BJ (cell line): ENCODE measurements around the gene BICC1. TPM values are rescaled to one million over a fixed set of nuclear protein-coding genes. Genes with fewer than 3 reads are reported as not detected.

Experiments
- CTCF ChIA-PET: fragments of 350-600 bp; formaldehyde crosslinking; extraction: SDS; loops from one replicate; lab custom pipeline; 2021; ENCODE audit warnings: antibody characterized with exemption, inconsistent platforms; lab: Yijun Ruan, JAX
- POLR2A ChIA-PET: fragments of 300-600 bp; sonication (Branson Sonifier 250); formaldehyde crosslinking; extraction: SDS; loops from one replicate; lab custom pipeline; 2021; ENCODE audit warnings: antibody characterized with exemption; lab: Charles Lee
- DNase-seq: peaks from one replicate; pipeline ENCODE4 v3.0.0-alpha.2; 2011; ENCODE audit warnings: low read depth
- H3K27me3 ChIP-seq: 2 replicates; pipeline ENCODE4 v1.6.0; 2011; ENCODE audit warnings: low read length; ENCODE audit not compliant: control insufficient read depth, insufficient read depth
- H3K36me3 ChIP-seq: 2 replicates; pipeline ENCODE4 v1.5.1; 2011; ENCODE audit warnings: low read length; ENCODE audit not compliant: control insufficient read depth, insufficient read depth
- H3K4me3 ChIP-seq: 2 replicates; pipeline ENCODE4 v1.5.1; 2011; ENCODE audit warnings: low read depth, mild to moderate bottlenecking, control low read depth, low read length
- polyA plus RNA-seq: library from polyadenylated mRNA; depleted of rRNA; stranded (reverse); fragments of >200 nt; gene quantifications from 2 replicates; pipeline ENCODE4 v1.2.3, GENCODE V29; 2011
- TF ChIP-seq, protein P1 (sequence below): IDR thresholded peaks from 2 replicates; pipeline ENCODE4 v1.5.1; 2011; ENCODE audit warnings: low read depth, mild to moderate bottlenecking, control low read depth, inconsistent platforms, low read length, moderate library complexity; ENCODE audit not compliant: insufficient read depth

BICC1 gene
- polyA plus RNA-seq, 1 experiment, result 27.0 TPM

DNA sequence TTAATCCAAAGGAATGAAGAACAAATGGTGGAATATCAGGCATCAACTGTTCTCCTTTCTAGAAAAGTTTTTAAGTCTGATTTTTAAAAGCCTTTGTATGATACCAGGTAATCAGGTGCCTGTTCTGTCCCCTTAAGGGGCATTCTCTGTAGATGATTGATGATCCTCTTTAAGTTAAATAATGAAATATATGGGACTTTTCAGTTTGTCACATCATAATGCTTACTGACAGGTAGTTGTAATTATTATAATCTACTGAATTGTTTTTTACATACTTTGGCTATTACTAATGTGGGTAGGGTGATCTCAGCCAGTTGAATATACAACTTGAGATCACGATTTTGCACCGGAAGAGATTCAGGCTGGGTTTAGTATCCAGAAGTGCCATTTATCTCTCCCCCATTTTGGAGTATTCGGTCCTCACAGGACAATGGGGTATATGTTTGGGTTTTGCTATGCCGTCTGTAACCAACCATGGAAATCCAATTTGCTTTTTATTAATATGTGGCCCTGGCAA, 330.2 kb downstream of the BICC1 start:
- no peak for DNase-seq
- ChIA-PET CTCF (interaction anchor here (0.9 kb wide), 1 partner anchor 9 kb away, joined by 3 read pairs; no protein-coding TSS in a partner anchor), POLR2A (no interaction called here)
- TF ChIP-seq, protein P1, sequence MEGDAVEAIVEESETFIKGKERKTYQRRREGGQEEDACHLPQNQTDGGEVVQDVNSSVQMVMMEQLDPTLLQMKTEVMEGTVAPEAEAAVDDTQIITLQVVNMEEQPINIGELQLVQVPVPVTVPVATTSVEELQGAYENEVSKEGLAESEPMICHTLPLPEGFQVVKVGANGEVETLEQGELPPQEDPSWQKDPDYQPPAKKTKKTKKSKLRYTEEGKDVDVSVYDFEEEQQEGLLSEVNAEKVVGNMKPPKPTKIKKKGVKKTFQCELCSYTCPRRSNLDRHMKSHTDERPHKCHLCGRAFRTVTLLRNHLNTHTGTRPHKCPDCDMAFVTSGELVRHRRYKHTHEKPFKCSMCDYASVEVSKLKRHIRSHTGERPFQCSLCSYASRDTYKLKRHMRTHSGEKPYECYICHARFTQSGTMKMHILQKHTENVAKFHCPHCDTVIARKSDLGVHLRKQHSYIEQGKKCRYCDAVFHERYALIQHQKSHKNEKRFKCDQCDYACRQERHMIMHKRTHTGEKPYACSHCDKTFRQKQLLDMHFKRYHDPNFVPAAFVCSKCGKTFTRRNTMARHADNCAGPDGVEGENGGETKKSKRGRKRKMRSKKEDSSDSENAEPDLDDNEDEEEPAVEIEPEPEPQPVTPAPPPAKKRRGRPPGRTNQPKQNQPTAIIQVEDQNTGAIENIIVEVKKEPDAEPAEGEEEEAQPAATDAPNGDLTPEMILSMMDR, result no peak
- Histone ChIP-seq H3K4me3 (no peak overlapping the region), H3K27me3 (no peaks in the 10 kb centered on the region), H3K36me3 (no peaks in the 10 kb centered on the region)

DNA sequence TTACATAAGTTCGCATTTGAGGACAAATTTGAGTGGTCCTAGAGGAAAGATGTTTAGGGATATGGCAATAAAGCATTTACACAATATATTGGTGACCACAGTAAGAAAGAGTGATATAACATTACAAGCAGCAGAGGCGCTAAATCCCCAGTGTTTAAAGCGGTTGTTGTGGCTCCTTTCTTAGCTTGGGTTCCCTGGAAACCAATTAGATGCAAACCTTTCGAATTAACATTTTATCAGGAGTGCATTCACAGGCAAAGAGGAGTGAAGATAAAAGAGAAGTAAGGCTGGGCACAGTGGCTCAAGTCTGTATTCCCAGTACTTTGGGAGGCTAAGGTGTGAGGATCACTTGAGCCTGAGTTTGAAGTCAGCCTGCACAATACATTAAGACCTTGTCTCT, 331.1 kb downstream of the BICC1 start:
- Histone ChIP-seq H3K27me3 (no peaks in the 10 kb centered on the region), H3K4me3 (no peak overlapping the region), H3K36me3 (no peaks in the 10 kb centered on the region)
- CTCF ChIA-PET, result no interaction called here
- no peak for DNase-seq
- TF ChIP-seq, protein P1, result no peak
- POLR2A ChIA-PET, result interaction anchor here (0.7 kb wide), 1 partner anchor 13 kb away, joined by 3 read pairs; no protein-coding TSS in a partner anchor

DNA sequence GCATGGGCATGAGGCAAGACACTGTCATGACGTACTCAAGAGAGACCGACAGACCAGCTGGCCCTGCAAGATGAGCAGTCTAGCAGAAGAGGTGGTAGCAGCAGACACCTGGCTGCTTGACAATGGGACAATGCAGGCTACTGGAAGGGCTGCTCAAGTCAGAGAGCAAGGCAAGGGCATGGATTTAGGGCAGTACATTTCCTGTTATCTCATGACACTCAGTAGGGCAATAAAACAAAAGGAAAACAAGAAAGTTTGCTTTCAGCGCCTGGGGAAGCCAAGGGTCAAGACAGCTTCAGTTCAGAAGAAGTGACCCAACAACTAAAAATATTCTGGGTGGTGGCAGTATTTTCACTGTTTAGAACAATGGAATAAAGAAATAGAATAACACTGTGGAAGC, 332.0 kb downstream of the BICC1 start:
- TF ChIP-seq, protein P1, result no peak
- ChIA-PET CTCF (no interaction called here), POLR2A (no interaction called here)

DNA sequence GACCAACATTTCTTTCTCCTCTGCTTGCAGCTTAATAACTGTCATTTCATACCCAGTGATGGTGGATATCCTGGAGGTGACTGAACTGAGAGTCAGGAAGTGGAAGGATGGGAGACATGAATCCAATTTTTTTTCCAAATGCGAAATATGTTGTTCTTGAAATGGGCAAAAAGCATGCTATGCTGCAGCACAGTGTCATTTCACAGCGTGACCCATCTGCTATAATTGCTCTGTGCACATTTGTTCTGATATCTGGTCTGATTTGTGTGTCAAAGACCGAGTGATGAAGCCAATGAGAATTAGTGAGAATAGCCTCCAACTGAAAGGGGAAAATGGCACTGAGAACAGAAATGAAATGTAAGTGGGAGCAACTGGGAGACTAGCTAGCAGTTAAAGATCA, 334.2 kb downstream of the BICC1 start:
- DNase-seq, result no peak
- Histone ChIP-seq H3K4me3 (no peak overlapping the region), H3K27me3 (no peaks in the 10 kb centered on the region), H3K36me3 (no peaks in the 10 kb centered on the region)
- TF ChIP-seq, protein P1, result no peak
- ChIA-PET POLR2A (no interaction called here), CTCF (no interaction called here)

More for the DNA sequence above, 332.0 kb downstream of the BICC1 start:
- Histone ChIP-seq H3K4me3 (no peak overlapping the region), H3K36me3 (no peaks in the 10 kb centered on the region), H3K27me3 (no peaks in the 10 kb centered on the region)
- DNase-seq, result no peak

DNA sequence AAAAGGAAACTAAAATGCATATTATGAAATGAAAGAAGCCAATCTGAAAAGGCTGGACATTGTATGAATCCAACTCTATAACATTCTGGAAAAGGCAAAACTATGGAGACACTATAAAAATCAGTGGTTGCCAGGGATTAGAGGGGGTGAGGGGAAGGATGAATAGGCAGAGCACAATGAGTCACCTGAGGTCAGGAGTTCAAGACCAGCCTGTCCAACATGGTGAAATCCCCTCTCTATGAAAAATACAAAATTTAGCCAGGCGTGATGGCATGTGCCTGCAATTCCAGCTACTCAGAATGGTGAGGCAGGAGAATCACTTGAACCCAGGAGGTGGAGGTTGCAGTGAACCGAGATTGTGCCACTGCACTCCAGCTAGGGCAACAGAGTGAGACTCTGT, 338.9 kb downstream of the BICC1 start:
- no peaks in the 10 kb centered on the region for H3K36me3 ChIP-seq
- no peak for DNase-seq
- no peak overlapping the region for H3K4me3 ChIP-seq
- no peaks in the 10 kb centered on the region for H3K27me3 ChIP-seq
- TF ChIP-seq, protein P1, result no peak
- ChIA-PET CTCF (interaction anchor here (0.8 to 1.4 kb wide), 2 partner anchors 9 to 12 kb away, joined by 3 read pairs; no protein-coding TSS in a partner anchor), POLR2A (no interaction called here)
